ENCODE data around the gene JAZF1.
A peak's percentile ranks its signal among the peaks of the same experiment; 100 is the strongest.

The JAZF1 gene

DNA sequence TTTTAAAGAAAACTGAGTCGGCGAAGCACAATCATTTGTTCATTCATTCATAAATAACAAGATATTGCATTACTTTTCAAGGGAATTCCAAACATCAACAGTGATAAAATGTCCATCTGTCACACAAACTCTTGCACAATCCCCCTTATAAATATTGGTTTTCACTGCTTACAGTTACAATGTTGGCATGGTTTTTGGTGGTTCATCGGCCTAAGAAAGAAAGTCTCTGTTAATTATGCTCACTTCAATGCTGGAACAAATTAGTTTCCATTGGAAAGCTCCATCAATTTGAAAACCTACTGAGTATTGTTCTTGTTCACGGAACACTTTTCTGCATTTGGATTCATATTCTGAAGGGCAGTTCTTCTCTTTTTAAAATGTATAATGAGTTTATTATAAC, 188.5 kb downstream of the JAZF1 start:
- Histone ChIP-seq H3K4me2 (no peak overlapping the region; the same call in 1 of the 2 replicates), H3K79me2 (ENCODE audit: insufficient read depth, low read depth) (no peaks in the 10 kb centered on the region), H4K20me1 (ENCODE audit: insufficient read depth) (no peaks in the 10 kb centered on the region), H3K4me3 (IDR thresholded peaks at IDR 0.05; ENCODE audit: insufficient read depth, low read depth, low read length) (no peak overlapping the region), H3K27ac (no peak overlapping the region), H3K9ac (no peak overlapping the region), H3K4me1 (ENCODE audit: low read depth, poor library complexity, severe bottlenecking) (peaks cover 16% of the 10 kb centered on the region), H3K27me3 (ENCODE audit: insufficient read depth, low read depth) (no peaks in the 10 kb centered on the region), H3K36me3 (ENCODE audit: insufficient read depth) (no peaks in the 10 kb centered on the region), H2AFZ (ENCODE audit: low read depth) (no peak overlapping the region)
- TF ChIP-seq, protein P1, sequence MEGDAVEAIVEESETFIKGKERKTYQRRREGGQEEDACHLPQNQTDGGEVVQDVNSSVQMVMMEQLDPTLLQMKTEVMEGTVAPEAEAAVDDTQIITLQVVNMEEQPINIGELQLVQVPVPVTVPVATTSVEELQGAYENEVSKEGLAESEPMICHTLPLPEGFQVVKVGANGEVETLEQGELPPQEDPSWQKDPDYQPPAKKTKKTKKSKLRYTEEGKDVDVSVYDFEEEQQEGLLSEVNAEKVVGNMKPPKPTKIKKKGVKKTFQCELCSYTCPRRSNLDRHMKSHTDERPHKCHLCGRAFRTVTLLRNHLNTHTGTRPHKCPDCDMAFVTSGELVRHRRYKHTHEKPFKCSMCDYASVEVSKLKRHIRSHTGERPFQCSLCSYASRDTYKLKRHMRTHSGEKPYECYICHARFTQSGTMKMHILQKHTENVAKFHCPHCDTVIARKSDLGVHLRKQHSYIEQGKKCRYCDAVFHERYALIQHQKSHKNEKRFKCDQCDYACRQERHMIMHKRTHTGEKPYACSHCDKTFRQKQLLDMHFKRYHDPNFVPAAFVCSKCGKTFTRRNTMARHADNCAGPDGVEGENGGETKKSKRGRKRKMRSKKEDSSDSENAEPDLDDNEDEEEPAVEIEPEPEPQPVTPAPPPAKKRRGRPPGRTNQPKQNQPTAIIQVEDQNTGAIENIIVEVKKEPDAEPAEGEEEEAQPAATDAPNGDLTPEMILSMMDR (conservative IDR thresholded peaks at IDR 0.05; ENCODE audit: low read depth, low read length), result no peak

- TF ChIP-seq, protein P1 (conservative IDR thresholded peaks at IDR 0.05; ENCODE audit: low read depth, low read length), result no peak
- H3K4me3 ChIP-seq (IDR thresholded peaks at IDR 0.05; ENCODE audit: insufficient read depth, low read depth, low read length), result no peak overlapping the region
These were observed 189.5 kb downstream of the JAZF1 start for GRCh38 chr7:27991006-27991528.

GRCh38 chr7:27976531-27976930, 204.1 kb downstream of the JAZF1 start:
- H3K4me1 ChIP-seq (ENCODE audit: low read depth, poor library complexity, severe bottlenecking), result no peaks in the 10 kb centered on the region
- no peaks in the 10 kb centered on the region for H3K36me3 ChIP-seq (ENCODE audit: insufficient read depth)
- H3K79me2 ChIP-seq (ENCODE audit: insufficient read depth, low read depth), result no peaks in the 10 kb centered on the region
- no peaks in the 10 kb centered on the region for H4K20me1 ChIP-seq (ENCODE audit: insufficient read depth)
- TF ChIP-seq, protein P1 (conservative IDR thresholded peaks at IDR 0.05; ENCODE audit: low read depth, low read length), result no peak
- H3K4me3 ChIP-seq (IDR thresholded peaks at IDR 0.05; ENCODE audit: insufficient read depth, low read depth, low read length), result no peak overlapping the region
- H2AFZ ChIP-seq (ENCODE audit: low read depth), result no peak overlapping the region
- no peak overlapping the region for H3K27ac ChIP-seq
- no peak overlapping the region for H3K9ac ChIP-seq
- H3K27me3 ChIP-seq (ENCODE audit: insufficient read depth, low read depth), result no peaks in the 10 kb centered on the region; the same call in 1 of the 2 replicates
- H3K4me2 ChIP-seq, result no peak overlapping the region

More at GRCh38 chr7:27991006-27991528, 189.5 kb downstream of the JAZF1 start:
- peaks cover 16% of the 10 kb centered on the region for H3K4me1 ChIP-seq (ENCODE audit: low read depth, poor library complexity, severe bottlenecking)
- H3K9ac ChIP-seq, result no peak overlapping the region
- no peaks in the 10 kb centered on the region for H3K36me3 ChIP-seq (ENCODE audit: insufficient read depth)
- no peaks in the 10 kb centered on the region for H3K27me3 ChIP-seq (ENCODE audit: insufficient read depth, low read depth)
- no peaks in the 10 kb centered on the region for H4K20me1 ChIP-seq (ENCODE audit: insufficient read depth)
- H3K79me2 ChIP-seq (ENCODE audit: insufficient read depth, low read depth), result no peaks in the 10 kb centered on the region
- no peak overlapping the region for H2AFZ ChIP-seq (ENCODE audit: low read depth)
- 0 out of 2 replicates have a peak overlapping the region, but pooled peaks have one; percentile 1 for H3K4me2 ChIP-seq
- no peak overlapping the region for H3K27ac ChIP-seq

DNA sequence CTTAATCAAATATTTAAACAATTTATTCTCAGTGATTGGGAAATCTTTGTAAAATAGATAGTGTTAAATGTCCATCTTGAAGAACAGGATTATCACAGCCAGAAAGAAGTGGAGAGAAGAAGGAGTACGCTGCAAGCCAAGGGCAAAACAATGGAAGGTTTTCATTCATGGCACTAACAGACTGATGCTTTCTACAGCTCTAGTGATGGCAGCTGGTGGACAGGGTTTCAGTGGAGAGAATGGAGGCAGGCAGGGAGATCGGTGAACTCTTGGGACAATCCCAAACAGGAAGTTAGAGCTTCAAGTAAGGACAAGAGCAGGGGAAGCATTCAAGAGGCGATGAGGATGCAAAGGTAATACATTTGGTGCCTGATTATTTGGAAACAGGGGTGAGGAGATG, 207.0 kb downstream of the JAZF1 start:
- Histone ChIP-seq H3K79me2 (ENCODE audit: insufficient read depth, low read depth) (no peaks in the 10 kb centered on the region), H3K4me1 (ENCODE audit: low read depth, poor library complexity, severe bottlenecking) (peaks cover under 1% of the 10 kb centered on the region), H3K27me3 (ENCODE audit: insufficient read depth, low read depth) (no peaks in the 10 kb centered on the region; the same call in 1 of the 2 replicates), H3K4me3 (IDR thresholded peaks at IDR 0.05; ENCODE audit: insufficient read depth, low read depth, low read length) (no peak overlapping the region), H3K36me3 (ENCODE audit: insufficient read depth) (no peaks in the 10 kb centered on the region), H3K27ac (no peak overlapping the region), H2AFZ (ENCODE audit: low read depth) (no peak overlapping the region), H4K20me1 (ENCODE audit: insufficient read depth) (no peaks in the 10 kb centered on the region), H3K4me2 (no peak overlapping the region), H3K9ac (no peak overlapping the region)
- TF ChIP-seq, protein P1 (conservative IDR thresholded peaks at IDR 0.05; ENCODE audit: low read depth, low read length), result no peak
